Testis (tissue), 2 donors: Measurements from ENCODE around the gene RSAD1.

ENCODE experiments used
- POLR2A ChIP-seq: fragments of 450-650 bp; IDR thresholded peaks from one replicate; pipeline ENCODE4 v1.6.1; 2017; ENCODE audit warnings: antibody characterized with exemption, mild to moderate bottlenecking, moderate library complexity
- TF ChIP-seq, protein P1 (sequence below), 3 experiments: fragments of 450-650 bp in 2 of 3; fragments of 200-600 bp in 1 of 3; sonication (generic) in 1 of 3; IDR thresholded peaks; one replicate each; pipeline ENCODE4 v1.5.1; 2016 to 2019; ENCODE audit warnings: antibody characterized with exemption in 3 of 3, mild to moderate bottlenecking in 2 of 3, moderate library complexity in 1 of 3

DNA sequence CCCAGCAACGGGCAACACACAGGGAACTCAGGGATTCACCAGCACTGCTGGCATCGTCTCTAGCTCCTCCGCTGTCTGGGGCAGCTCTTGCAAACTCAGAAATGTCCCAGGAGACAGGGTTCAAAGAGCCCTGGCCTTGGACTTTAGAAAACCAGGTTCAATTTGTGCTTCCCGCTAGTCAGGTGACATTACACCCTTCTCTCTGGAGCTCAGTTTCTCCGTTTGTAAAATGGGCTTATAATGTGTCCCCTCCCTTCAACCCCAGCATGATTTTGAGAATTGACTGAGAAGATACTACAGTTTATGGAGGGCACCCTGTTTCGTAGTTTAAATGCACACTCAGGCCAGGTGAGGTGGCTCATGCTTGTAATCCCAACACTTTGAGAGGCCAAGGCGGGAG is 27.6 kb downstream of the RSAD1 start:
- TF ChIP-seq, protein P1, sequence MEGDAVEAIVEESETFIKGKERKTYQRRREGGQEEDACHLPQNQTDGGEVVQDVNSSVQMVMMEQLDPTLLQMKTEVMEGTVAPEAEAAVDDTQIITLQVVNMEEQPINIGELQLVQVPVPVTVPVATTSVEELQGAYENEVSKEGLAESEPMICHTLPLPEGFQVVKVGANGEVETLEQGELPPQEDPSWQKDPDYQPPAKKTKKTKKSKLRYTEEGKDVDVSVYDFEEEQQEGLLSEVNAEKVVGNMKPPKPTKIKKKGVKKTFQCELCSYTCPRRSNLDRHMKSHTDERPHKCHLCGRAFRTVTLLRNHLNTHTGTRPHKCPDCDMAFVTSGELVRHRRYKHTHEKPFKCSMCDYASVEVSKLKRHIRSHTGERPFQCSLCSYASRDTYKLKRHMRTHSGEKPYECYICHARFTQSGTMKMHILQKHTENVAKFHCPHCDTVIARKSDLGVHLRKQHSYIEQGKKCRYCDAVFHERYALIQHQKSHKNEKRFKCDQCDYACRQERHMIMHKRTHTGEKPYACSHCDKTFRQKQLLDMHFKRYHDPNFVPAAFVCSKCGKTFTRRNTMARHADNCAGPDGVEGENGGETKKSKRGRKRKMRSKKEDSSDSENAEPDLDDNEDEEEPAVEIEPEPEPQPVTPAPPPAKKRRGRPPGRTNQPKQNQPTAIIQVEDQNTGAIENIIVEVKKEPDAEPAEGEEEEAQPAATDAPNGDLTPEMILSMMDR (IDR thresholded peaks at IDR 0.05) = no peak
- no peak for TF ChIP-seq POLR2A
